G401 (cell line): ENCODE measurements around the gene FRZB. TPM values are rescaled to one million over a fixed set of nuclear protein-coding genes. Genes with fewer than 3 reads are reported as not detected.
A peak's percentile ranks its signal among the peaks of the same experiment; 100 is the strongest.

Experiments used
- DNase-seq: peaks from one replicate; pipeline ENCODE4 v3.0.0-alpha.2; 2015; ENCODE audit warnings: low spot score
- in situ Hi-C: cut with HindIII; loops from 2 replicates; pipeline ENCODE4 v1.10.0; 2016; ENCODE audit warnings: low sequenced_read_pairs, mixed read lengths
- total RNA-seq: library from RNA; depleted of rRNA; stranded (reverse); fragments of >200 nt; shearing (Covaris generic); gene quantifications from 2 replicates; pipeline ENCODE4 v1.2.3, GENCODE V29; 2014; rRNA removed

FRZB gene
- total RNA-seq, 1 experiment from 2014 or later: 2.0 TPM

DNA sequence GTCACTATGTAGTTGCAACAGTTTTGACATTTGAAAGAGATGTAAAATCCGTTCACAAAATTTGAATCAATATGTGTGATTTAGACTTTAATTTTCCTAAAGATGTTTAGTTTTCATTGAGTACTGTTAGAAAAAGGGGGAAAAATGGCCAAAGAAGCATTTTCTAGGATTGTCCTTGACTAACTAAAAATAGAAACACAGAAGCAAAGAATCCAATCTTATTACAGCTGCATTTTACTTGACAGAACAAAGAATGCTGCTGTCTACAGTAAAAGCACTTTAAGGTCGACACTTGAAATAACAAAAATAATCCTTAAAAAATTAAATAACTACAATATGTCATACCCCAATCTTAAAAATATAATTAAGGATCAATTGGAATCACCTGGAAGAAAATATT lies 48.9 kb downstream of the FRZB start:
- in situ Hi-C loops: no loop called here
- DNase-seq: no peak

DNA sequence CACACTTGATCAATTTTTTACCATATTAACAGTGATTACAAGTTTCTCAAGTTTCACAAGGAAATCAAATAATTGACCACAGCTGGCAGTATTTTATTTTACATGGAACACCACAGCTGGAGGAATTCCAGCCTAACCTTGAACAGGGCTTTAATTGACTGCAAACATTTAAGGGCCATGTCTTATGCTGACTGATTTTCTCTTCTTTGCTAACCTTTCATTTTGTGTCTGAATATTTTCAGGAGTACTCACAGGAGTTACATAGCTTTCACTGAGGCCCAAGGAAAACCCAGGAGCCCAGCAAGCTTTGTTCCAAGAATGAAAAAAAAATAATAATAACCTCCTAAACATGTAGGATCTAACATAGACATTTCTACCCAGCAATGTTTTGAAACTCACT lies 49.6 kb downstream of the FRZB start:
- no peak for DNase-seq
- in situ Hi-C loops: no loop called here

DNA sequence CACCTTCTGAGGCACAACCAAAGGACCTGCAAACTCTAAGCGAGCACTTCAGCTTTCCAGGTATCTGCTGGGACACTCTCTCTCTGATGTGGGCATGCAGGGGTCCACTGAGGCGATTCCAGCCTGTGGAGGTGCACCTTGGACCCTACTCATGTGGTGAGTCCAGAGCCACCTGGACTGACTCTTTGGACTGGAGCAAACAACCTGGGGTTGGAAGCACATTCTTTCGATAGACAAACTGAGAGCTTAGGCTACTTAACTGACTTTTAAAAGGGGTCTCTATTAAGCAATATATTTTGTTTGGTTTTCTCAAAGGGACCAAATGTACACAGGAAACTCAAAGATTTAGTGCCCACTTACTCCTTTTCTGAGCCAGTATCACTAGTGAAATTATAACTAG lies 51.6 kb downstream of the FRZB start:
- no peak for DNase-seq
- in situ Hi-C loops: no loop called here

- in situ Hi-C loops: no loop called here
- DNase-seq: no peak
Measured at GRCh38 chr2:182814380-182814779, 52.1 kb downstream of the FRZB start.

- in situ Hi-C loops: no loop called here
- no peak for DNase-seq
Measured at GRCh38 chr2:182810087-182810486, 56.4 kb downstream of the FRZB start.

- in situ Hi-C loops: no loop called here
- DNase-seq: no peak
Measured at GRCh38 chr2:182807319-182807718, 59.1 kb downstream of the FRZB start.

DNA sequence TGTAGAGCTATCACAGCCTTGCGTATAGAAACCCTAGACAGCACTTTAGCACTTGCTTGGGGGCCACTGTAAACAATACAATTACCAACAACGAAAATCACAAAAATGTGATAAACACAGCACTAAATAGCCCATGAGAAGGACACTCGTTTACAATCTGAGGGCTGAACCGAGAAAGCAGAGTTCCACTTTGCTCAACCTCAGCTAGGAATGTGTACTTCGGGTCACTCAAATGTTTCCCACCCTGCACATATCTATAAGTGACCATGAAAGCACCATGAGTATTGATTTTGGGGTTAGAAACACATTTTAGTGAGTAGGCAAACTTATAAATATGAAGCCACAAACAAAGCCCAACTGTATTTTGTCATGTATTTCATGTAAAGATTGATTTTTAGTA lies 62.3 kb downstream of the FRZB start:
- in situ Hi-C loops: no loop called here
- no peak for DNase-seq

DNA sequence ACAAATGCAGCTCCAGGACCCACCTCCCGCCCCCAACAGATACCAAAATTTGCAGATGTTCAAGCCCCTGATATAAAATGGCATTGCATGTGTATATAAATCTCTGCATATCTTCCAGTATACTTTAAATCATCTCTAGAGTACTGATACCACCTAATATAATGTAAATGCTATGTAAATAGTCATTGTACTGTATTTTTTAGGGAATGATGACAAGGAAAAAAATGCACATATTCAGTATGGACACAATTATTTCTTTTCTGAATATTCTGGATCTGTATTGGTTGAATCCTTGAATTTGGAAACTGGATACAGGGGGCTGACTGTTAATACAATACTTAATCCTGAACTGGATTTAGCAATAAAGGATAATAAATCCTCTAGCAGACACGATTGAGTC lies 67.7 kb downstream of the FRZB start:
- in situ Hi-C loops: no loop called here

DNA sequence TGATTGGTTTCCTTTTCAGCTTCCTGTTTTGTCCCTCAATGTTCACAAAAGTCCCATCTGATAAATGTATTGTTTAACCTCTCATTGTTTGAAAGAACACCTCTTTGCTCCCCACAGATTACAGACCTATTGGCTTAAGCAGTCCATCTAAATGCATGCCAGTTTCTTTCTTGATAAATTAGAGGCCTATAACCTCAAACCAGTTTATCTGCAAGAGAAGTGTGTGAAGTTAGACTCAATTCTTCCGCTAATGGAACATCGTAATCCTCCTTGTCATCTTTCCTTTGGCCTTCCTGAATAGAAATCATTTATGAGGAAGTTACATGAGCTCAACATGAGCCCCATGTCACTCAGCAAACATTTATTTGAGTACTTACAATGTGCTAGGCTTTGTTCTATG lies 74.0 kb downstream of the FRZB start:
- no peak for DNase-seq
- in situ Hi-C loops: no loop called here

More for the DNA sequence above, 67.7 kb downstream of the FRZB start:
- no peak for DNase-seq

DNA sequence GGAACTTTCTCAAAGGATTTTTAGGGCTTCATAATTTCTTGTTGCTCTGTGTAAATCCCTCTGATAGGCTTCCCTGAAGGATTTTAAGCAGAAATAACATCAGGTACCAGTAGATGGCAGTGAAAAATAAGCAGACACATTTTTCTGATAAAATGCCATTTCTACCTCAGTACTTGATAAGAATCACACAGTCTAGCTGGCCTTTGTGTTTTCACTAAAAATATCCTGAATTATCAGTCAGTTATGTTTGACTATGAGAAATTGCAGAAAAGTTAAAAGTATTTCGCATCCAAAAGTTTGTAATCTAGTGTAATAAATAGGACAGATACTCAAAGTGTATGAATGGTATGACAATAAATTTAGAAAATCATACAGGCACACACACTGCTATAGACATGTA lies 81.7 kb downstream of the FRZB start:
- in situ Hi-C loops: no loop called here
- DNase-seq: peak; percentile 63

- in situ Hi-C loops: no loop called here
- no peak for DNase-seq
Measured at GRCh38 chr2:182784058-182784706, 82.3 kb downstream of the FRZB start.

Other genes with a start within 250 kb of the FRZB start
- gene DNAJC10, start 150.4 kb downstream of the FRZB start, total RNA-seq: 107 and 150 TPM in 2 replicates
- gene NCKAP1, start 171.8 kb upstream of the FRZB start, total RNA-seq: 116 and 163 TPM in 2 replicates
- 3.4 and 4.6 TPM in 2 replicates for gene DUSP19, start 212.1 kb upstream of the FRZB start, total RNA-seq